ACHN (cell line): ENCODE measurements around the gene ARHGAP15.

Experiments
- DNase-seq: peaks from one replicate; pipeline ENCODE4 v3.0.0-alpha.2; 2015
- in situ Hi-C: cut with HindIII; loops from 2 replicates; pipeline ENCODE4 v1.10.0; 2017; ENCODE audit warnings: low sequenced_read_pairs, low pct_ligation_motif_present, low pct_unique_long_range_greater_than_20kb

Gene ARHGAP15

GRCh38 chr2:143601828-143602227 is 472.6 kb downstream of the ARHGAP15 start:
- in situ Hi-C loops = no loop called here
- no peak for DNase-seq

DNA sequence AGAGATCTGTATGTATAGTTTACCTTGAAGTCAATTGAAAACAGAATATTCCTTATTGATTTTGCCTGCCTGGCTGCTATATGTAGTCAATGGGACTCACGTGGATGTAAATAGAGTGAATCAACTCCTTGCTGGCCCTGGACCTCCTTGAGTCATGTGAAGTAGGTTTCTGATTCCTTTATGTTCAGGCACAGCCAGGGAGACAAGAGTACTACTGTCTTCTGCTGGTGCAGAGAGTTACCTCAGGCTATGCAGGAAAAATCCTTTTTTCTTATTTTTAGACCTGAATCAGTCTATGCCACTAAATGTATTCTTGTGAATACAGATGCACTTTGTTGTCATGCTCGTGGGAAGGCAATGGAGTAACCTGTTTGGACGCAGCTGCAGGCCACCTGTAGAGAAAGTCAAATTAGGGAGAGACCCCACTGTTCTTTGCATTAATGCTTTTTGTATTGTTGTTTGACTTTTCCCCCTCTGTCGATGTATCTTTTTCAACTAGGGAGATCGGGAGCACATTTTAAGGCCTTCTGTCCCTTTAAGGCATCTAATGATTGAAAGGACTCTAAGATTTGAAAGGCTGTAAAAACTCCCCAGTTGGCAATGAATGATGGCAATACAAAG is 473.9 kb downstream of the ARHGAP15 start:
- DNase-seq = no peak
- in situ Hi-C loops = no loop called here

DNA sequence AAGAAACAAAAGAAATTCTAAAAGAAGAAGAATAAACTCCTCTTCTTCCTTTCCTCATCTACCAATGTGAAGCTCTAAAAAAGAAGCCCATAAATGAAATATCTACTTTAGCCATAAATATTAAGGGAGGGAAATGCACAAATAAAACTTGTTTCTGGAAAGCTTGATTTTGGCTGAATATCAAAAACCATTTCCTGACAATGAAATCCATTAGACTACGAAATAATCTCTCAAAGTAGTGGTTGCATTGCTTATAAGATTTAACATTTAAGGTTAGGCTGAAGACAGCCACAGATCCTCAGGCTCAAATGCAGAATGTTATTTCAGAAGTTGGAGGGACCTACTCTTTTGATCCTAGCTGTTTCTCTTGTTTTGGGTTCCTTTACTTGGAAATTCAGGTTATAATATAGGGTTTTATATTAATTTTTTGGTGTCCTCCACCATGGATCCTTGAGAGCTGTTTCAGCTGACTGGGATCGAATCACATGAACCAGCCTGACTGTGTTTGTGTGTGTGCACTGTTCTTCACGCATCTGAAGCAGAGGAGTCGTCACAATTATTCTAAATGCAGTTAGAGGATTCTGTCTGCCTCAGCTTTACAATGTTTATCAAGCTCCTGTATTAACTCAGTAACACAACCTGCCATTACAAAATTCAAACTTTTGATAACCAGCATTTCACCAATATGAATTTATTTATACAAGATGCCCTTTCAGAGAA is 474.8 kb downstream of the ARHGAP15 start:
- DNase-seq = no peak
- in situ Hi-C loops = no loop called here

- in situ Hi-C loops = no loop called here
- no peak for DNase-seq
These were observed 475.3 kb downstream of the ARHGAP15 start for GRCh38 chr2:143604566-143604959.

- in situ Hi-C loops = no loop called here
- no peak for DNase-seq
These were observed 478.2 kb downstream of the ARHGAP15 start for GRCh38 chr2:143607231-143608062.

DNA sequence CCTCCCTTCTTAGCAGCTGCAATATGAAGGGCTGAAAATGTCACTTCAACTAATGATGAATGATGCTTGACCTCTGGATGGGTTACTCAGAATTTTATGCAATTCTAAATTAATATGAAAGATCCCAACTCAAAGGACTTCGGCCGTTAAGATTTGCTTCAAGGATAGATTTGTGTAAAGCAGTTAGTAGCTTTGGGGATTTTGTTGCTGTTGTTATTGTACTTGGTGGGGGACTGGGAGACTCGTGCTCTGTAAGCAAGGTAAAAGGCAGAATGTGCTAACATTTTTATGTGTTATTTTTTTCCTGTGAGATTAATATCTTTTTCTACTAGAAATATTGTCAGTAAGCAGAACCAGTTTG is 478.8 kb downstream of the ARHGAP15 start:
- no peak for DNase-seq
- in situ Hi-C loops = no loop called here

GRCh38 chr2:143608758-143609157 is 479.5 kb downstream of the ARHGAP15 start:
- in situ Hi-C loops = no loop called here
- no peak for DNase-seq

DNA sequence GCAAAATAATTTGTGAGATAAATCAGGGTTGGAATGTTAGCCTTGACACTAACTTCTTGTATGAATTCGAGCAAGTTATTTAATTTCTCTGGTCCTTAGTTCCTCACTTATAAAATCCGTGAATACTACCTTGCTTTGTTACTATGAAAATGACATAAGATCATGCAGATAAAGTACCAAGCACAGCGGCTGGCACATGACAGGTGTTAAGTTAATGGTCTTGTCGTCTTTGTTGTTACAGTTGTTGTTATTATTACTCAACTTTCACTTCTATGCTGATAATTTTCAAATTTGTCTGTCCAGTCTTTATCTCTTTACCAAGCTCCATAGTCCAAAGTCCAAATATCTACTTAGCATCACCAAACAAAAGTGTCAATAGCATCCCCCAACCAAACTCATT is 482.1 kb downstream of the ARHGAP15 start:
- DNase-seq = no peak
- in situ Hi-C loops = no loop called here

- DNase-seq = no peak
- in situ Hi-C loops = no loop called here
These were observed 486.3 kb downstream of the ARHGAP15 start for GRCh38 chr2:143615562-143615961.

DNA sequence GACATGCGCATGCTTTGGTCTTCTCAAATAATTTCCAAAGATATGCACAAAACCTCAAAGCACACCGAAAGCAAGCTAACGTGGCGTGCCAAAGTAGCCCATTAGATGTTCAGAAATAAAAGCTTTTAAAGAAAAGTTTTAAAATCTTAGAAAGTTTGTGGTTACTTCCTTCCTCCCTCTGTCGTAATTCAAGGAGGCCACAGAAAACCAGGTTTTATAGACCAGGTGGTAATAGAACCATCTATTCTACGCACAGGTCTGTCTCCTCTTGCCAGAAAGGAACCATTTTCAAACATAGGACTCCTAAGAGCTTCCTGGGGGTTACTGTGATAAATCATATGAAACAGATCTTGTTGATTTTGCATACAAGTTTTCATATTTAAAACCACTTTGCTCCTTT is 487.2 kb downstream of the ARHGAP15 start:
- DNase-seq = no peak
- in situ Hi-C loops = no loop called here

DNA sequence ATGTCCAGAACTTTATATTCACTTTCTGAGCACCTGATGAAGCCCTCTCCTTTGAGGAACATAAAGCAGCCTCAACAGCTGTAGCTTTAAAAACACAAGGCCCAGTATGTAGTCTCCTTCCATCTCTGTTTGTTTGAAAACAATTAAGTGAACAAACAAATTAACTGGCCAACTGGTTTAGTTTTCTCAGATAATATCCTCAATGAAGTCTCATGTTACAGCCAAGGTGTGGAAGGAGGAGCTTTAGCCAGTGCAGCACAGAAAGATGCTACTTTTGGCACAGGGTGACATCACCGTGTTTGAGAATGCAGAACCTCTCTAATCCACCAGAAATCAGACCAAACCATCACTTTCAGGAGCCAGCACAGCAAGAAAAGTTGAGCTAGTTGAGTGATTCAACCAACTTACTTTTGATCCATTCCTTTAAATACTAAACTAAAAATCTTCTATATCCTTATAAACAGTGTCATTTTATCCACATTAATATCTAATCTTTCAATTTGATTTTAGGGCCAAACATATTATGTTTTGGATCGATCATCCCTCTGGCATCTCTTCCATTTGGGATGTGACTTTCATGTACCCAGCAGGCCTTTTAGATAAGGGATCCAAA is 488.7 kb downstream of the ARHGAP15 start:
- no peak for DNase-seq
- in situ Hi-C loops = no loop called here

DNA sequence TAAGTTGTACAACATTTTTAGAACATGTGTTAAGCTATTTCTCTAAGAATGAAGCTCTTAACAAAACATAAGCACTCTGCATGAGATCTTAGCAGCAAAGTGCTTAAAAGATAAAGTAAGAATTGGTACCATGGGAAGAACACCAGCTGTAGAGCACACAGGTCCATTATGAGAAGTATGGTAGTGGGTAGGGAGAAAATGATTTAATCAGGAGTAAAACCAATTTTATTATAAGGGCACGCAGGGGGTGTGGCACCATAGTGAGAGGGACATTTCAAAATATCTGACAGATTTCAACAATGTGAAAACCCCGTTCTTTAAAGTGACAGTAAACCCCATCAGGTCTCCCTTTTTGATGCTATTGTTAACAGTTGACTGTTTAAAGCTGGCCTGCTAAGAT is 492.9 kb downstream of the ARHGAP15 start:
- in situ Hi-C loops = no loop called here
- no peak for DNase-seq

DNA sequence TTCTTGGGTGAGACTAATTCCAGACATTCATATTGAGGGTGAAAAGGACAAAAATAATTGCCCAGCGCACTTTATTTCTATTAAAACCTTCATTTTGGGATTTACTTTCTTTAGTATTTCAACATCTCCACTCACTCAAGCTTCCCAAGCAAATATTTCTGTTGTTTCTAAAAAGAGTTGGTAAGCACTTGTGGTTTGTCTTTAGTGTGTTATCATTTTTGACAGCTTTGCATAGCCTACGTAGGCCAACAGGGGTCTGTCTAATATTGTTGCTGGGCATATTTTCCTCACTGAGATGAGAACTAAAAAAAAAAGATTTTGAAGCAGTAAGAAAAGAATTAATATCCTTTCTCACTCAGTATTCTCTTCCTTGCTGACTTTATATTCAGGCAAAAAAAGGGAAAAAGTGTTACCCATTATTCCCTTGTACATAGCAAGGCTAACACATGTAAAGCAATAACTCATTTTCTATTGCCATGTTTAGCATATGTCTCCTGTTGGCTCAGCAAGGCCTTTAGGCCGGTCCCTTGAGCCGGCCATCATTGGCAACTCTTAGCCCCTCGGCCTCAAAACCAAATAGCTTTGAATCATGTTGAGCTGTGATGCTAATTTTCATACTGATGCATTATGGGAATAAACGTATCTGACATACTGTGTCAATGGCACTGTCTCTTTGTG is 494.2 kb downstream of the ARHGAP15 start:
- DNase-seq = no peak
- in situ Hi-C loops = no loop called here

DNA sequence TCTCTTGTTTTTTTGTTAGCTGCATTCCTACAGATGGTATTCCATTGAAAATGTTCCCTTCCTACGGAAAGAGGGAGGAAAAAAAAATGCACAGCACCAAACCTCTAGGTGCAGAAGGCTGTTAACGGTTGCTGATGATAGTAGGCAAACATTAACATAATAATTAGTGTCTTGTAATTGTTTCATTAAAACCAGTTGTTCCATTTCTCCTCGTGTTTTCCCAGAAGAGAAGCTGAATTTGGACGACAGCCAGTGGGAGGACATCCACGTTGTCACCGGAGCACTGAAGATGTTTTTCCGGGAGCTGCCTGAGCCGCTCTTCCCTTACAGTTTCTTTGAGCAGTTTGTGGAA is 494.7 kb downstream of the ARHGAP15 start:
- in situ Hi-C loops = no loop called here
- no peak for DNase-seq

DNA sequence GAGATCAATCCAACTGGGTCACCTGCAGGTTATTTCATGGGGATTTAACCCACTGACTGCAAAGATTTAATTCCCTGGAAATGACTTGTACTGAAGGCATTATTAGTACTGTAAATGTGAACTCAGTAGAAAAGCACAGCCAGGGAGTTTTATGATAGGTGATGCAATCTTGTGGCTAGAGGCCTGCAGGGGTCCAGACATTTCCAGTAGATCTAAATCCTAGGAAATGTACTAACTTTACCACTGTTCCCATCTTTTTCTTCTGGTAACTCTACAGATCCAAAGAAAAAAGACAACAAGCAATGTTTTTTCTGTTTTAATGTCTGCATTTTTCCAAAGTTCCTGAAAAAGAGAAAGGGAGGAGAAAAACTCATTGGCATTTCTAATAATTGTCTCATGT is 500.1 kb downstream of the ARHGAP15 start:
- in situ Hi-C loops = no loop called here
- DNase-seq = no peak

GRCh38 chr2:143632751-143633374 is 503.6 kb downstream of the ARHGAP15 start:
- no peak for DNase-seq
- in situ Hi-C loops = no loop called here

- in situ Hi-C loops = no loop called here
- DNase-seq = no peak
These were observed 504.2 kb downstream of the ARHGAP15 start for GRCh38 chr2:143633419-143633818.

DNA sequence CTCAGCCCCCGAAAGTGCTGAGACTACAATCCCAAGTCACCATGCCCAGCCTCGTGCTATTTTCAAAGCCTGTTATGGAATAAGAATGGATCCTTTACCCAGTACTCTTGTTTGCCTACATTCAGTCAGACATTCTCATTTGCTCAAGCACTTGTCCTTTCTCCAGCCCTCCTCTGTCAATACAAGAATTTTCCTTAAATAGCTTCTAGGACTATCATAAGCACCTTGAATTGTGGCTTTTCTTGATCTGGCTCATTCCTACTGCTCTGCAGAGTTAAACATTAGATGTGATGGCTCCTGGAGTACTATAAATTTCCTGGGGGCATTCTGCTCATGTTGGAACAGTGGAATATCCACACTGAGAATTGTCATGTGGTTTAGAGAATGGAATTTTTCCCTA is 506.1 kb downstream of the ARHGAP15 start:
- no peak for DNase-seq
- in situ Hi-C loops = no loop called here
